ENCODE data around the gene RIPK3.
A peak's percentile ranks its signal among the peaks of the same experiment; 100 is the strongest.
"Not testable (repeated sequence)": the region's sequence is repeated elsewhere in the genome, so short reads cannot be mapped to it uniquely, and the experiment has no call there.

The RIPK3 gene

DNA sequence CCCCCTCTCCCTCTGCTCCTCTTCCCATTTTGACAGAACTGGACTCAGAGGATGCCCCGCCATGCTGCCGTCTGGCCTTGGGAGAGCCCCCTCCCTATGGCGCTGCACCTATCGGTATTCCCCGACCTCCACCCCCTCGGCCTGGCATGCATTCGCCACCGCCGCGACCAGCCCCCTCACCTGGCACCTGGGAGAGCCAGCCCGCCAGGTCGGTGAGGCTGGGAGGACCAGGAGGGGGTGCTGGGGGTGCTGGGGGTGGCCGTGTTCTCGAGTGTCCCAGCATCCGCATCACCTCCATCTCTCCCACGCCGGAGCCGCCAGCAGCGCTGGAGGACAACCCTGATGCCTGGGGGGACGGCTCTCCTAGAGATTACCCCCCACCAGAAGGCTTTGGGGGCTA is 29.7 kb upstream of the RIPK3 start:
- DNase-seq (ENCODE audit: low read depth) = no peak

DNA sequence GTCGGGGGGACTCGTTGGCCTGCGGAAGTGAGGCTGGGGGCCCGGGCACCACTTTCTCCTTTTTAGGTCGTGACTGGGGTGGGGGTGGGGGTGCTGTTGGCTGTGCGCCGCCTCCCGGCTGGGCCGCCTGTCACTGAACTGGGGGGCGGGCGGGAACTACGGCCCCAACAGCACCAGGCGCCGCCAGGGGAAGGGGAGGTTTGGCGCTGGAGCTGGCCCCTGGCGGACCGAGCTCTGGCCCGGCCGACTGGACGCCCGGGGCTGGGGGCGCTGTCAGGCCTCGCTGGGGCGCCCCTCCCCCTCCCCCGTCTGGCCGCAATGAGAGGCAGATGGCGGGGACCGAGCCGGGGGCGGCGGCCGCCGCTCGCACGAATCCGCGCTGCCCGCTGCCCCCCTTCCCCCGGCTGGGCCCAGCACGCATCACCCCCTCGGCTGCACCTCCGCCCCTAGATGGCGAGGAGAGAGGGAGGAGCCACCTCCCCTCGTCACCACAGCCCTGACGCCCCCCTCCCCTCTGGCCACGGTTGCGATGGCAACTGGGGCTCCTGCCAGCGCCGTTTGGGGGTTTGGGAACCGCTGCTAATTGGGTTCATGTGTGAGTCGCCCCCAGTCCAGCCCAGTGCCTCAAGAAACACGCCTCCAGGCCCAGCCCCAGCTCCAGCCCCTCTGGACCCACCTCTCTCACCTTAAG is 28.9 kb upstream of the RIPK3 start:
- DNase-seq (ENCODE audit: low read depth) = no peak

DNA sequence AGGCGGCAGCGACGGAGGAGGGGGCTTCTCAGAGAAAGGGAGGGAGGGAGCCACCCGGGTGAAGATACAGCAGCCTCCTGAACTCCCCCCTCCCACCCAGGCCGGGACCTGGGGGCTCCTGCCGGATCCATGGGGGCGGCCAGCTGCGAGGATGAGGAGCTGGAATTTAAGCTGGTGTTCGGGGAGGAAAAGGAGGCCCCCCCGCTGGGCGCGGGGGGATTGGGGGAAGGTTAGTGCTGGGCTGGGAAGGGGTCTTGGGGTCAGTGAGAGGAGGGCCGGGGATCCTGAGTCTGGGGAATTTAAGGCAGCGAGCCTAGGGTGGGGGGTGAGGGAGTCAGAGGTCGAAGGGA is 28.4 kb upstream of the RIPK3 start:
- DNase-seq (ENCODE audit: low read depth) = no peak

DNA sequence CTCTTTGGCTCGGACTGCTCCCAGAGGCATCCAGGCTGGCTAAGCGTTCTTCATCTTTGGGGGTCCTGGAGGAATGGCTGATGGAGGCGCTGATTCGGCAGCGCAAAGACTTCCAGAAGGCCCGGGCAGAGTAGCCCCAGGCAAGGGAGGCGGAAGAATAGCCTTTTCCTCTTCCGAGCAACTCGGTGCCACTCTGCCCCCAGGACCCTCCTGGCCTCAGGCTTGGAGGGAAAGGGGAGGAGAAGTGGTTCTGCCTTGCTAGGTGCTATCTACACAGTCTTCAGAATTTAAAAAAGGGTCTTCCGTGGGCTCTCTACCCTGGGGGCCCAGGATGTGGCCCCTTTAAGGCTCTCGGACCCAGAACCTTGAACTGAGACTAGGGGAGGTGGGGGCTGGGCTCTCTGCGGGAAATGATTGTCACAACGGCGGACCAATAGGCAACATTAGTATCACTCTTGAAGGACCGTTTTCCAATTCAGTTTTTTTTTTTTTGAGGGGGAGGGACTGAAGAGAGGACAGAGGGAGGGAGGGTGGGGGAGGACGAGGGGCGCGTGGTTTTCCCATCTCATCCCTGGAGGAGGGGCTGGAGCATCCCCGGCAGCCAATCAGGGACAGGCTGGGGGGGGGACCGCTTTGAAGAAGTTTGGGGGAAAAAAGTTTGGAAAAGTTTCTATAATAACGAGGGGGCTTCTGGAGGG is 27.9 kb upstream of the RIPK3 start, which contains the start of gene NFATC4:
NFATC4 (plus strand) TSS at position 671 of the 698 bp plus-strand sequence. CDS start 157 bp downstream, outside the sequence.
- no peak for DNase-seq (ENCODE audit: low read depth)

GRCh38 chr14:24366721-24367513 is 27.1 kb upstream of the RIPK3 start:
- DNase-seq (ENCODE audit: low read depth) = no peak

DNA sequence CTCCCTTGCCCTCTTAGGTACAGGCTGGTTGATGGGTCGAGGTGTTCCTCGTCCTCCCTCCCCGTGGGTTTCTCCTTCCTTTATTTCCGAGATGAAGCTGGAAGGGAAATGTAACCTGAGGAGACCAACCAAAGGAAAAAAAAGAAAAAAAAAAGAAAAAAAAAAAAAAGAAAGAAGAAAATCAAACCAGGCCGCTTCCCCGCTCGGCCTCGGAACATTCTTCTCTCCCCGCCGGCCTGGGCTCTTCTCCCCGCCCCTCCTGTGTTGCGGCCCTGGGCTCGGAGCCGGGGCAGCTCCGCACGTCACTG is 26.6 kb upstream of the RIPK3 start:
- DNase-seq (ENCODE audit: low read depth) = no peak

- DNase-seq (ENCODE audit: low read depth) = peak; percentile 47
These were observed 26.0 kb upstream of the RIPK3 start for GRCh38 chr14:24365600-24366412.

DNA sequence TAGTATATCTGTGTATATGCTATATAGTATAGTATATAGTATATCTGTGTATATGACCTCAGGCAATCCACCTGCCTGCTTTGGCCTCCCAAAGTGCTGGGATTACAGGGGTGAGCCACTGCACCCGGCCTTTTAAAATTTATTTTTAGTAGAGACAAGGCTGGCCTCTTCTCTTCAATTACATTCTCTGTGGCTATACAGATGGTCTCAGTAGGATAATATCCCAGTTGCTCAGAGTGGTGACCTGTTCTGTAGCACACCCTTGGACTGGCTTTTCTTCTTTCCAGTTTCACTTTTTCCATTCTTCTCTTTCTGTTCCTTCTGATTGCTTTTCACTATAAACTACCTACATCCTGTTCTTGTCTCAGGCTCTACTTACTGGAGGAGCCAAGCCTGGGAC is 25.1 kb upstream of the RIPK3 start:
- DNase-seq (ENCODE audit: low read depth) = no peak

- no peak for DNase-seq (ENCODE audit: low read depth)
These were observed 23.6 kb upstream of the RIPK3 start for GRCh38 chr14:24363401-24363800.

- no peak for DNase-seq (ENCODE audit: low read depth)
These were observed 22.6 kb upstream of the RIPK3 start for GRCh38 chr14:24362241-24362960.

GRCh38 chr14:24361326-24361725 is 21.5 kb upstream of the RIPK3 start:
- no peak for DNase-seq (ENCODE audit: low read depth)

GRCh38 chr14:24360281-24360680 is 20.5 kb upstream of the RIPK3 start:
- DNase-seq (ENCODE audit: low read depth) = no peak

GRCh38 chr14:24356208-24356607 is 16.4 kb upstream of the RIPK3 start:
- no peak for DNase-seq (ENCODE audit: low read depth)

DNA sequence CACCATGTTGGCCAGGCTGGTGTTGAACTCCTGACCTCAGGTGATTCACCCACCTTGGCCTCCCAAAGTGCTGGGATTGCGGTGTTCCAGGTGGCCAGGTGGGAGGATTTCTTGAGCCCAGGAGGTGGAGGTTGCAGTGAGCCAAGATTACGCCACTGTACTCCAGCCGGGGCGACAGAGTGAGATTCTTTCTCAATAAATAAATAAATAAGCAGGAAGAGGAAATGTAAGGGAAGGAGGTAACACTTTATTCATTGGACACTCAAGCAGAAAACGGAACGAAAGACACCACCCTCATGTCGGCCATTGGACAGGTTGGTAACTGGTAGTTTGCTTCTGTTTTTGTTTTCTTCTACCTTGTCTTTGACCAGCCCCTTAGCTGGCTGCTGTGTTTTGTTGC is 15.2 kb upstream of the RIPK3 start:
- DNase-seq (ENCODE audit: low read depth) = no peak

DNA sequence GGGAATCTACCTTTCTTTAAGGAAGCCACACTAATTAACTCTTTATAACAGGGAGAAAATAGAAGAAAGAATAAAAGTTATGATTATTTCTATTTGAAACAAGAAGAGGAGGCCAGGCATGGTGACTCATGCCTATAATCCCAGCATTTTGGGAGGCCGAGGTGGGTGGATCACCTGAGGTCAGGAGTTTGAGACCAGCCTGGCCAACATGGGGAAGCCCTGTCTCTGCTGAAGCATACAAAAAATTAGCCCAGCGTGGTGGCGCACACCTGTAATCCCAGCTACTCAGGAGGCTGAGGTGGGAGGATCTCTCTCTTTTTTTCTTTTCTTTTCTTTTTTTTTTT is 14.7 kb upstream of the RIPK3 start:
- DNase-seq (ENCODE audit: low read depth) = not testable (repeated sequence)

DNA sequence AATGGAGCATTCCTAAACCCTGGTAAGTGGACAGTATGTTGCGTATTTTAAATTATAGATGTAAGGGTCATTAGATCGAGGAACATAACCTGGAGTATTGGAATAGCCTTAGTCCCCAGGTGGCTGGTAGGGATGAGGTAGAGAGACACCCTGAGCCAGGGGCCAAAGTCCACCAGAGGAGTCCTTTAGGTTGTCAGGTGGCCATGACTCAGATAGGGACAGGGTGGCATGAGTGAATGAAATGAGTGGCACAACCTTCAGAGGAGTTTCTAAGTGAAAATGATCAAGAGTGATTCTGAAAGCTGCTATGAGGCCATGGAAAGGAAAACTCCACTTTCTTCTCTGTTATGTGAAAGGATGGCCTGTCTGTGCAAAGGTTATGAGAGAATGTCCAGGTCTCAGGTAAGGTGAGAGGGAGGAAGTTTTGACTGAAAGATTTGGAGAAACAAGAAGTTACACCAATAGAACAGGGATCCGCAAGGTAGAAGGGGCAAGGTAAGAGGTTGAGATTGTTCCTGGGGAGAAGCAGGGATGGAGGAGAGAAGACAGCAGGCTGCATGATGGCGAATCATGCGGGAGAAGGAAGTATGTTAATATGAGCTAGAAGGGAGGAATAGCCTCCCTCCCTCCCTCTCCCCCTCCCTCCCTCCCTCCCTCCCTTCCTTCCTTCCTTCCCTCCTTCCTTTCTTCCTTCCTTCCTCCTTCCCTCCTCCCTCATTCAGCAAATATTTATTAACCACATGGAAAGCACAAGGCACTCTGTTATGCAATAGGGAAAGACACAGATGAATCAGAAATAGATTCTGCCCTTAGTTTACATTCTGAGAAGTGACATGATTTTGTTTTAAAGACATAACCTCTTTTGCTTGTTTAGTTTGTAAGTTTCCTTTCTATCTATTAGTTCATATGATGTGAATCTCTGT is 14.0 kb upstream of the RIPK3 start:
- no peak for DNase-seq (ENCODE audit: low read depth)

DNA sequence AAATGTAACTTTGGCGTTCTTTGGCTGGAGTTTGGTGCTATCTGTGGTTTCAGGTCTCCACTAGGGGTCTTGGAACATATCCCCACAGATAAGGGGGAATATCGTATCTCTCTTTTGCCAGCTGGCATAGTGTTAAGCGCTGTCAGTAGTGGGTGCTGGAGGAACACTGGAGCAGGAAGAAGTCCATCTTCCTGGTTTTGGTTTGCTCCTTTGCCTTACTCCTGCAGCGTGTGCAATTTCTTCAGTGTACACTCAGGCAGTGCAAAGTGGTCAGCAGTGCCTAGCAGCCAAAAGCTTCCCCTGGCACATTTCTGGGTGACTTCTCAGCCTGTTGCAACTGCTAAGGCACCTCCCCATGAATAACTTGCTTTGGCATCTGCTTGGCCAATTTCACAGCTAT is 11.7 kb upstream of the RIPK3 start:
- no peak for DNase-seq (ENCODE audit: low read depth)

DNA sequence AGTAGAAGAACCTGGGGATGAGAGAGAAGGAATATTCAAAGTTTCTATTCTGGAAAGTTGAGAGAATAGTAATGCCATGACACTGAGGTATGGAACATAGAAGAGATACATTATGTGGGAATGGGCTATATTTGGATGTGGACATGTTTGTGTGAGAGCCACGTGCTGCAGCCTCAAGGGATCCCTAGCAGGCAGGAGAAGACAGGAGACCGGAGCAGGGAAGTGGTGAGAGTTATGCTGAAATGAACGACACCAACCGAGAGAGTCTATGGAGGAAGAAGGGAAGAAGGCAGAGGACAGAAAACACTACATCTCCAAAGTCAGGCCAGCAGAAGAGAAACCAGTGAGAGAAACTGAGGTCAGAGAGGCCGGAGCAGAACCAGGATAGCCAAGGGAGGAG is 10.0 kb upstream of the RIPK3 start:
- DNase-seq (ENCODE audit: low read depth) = no peak

DNA sequence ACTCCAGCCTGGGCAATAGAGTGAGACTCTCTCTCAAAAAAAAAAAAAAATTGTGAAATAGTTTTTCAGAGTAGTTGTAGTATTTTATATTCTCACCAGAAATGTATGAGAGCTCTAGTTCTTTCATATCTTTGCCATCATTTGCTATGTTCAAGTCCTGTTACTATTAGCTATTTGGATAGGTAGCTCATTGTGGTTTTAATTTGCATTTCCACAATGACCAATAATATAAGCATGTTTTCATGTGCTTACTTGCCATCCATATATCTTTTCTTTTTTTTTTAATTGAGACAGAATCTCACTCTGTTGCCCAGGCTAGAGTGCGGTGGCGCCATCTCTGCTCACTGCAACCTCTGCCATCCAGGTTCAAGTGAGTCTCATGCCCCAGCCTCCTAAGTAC is 8.4 kb upstream of the RIPK3 start:
- no peak for DNase-seq (ENCODE audit: low read depth)

- DNase-seq (ENCODE audit: low read depth) = no peak
These were observed 7.3 kb upstream of the RIPK3 start for GRCh38 chr14:24347134-24347533.

Measured in activated T-cell treated with anti-CD3 and anti-CD28 coated beads for 1 hour (primary cell).